ENCODE measurements around the gene TBC1D9B.

DNA sequence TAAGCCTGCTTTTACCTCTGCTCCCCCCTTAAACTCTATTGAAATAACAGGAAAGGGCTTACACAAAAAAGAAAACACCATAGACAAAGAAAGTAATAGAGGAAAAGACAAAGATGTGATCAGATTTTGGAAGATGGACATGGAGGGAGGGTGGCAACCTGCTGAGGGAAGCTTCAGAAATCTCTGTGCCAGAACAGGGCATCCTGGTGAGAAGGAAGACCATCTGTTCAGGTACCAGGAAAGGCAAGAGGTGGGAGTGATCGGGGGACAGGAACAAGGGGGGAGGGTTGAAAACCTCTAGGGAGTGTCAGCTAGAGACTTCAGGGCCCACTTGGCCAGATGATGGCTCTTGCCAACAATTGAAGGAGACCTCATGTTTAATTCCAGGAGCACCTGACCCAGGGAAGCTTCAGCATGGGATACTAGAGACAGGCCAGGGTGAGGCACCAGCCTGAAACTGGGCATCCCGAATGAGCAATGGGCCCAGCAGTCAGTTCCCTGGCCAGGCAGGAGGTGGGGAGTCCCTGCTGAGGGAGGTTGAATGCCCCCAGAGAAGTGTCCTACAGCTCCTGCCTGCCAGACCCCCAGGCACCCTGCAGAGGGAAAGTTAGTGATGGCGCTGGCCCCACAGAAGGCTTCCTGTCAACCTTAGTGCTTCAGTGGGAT is 78.8 kb downstream of the TBC1D9B start:
- TF ChIP-seq, protein P1, sequence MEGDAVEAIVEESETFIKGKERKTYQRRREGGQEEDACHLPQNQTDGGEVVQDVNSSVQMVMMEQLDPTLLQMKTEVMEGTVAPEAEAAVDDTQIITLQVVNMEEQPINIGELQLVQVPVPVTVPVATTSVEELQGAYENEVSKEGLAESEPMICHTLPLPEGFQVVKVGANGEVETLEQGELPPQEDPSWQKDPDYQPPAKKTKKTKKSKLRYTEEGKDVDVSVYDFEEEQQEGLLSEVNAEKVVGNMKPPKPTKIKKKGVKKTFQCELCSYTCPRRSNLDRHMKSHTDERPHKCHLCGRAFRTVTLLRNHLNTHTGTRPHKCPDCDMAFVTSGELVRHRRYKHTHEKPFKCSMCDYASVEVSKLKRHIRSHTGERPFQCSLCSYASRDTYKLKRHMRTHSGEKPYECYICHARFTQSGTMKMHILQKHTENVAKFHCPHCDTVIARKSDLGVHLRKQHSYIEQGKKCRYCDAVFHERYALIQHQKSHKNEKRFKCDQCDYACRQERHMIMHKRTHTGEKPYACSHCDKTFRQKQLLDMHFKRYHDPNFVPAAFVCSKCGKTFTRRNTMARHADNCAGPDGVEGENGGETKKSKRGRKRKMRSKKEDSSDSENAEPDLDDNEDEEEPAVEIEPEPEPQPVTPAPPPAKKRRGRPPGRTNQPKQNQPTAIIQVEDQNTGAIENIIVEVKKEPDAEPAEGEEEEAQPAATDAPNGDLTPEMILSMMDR (IDR thresholded peaks at IDR 0.05 in 4 of 5, conservative IDR thresholded peaks at IDR 0.05 in 1 of 5) = no peak
- no peak for TF ChIP-seq POLR2A (IDR thresholded peaks at IDR 0.05)

Data from gastrocnemius medialis (tissue), 4 donors.